OCI-LY3 (cell line): ENCODE data around the gene HUS1.

Experiments used
- CTCF ChIP-seq: fragments of 200-600, 300-600 bp; sonication (generic); IDR thresholded peaks from 2 replicates; pipeline ENCODE4 v1.5.1; 2014; ENCODE audit warnings: antibody characterized with exemption, low read length, low read depth
- EZH2phosphoT487 ChIP-seq: fragments of 200-600 bp; shearing (Covaris generic); IDR thresholded peaks from 2 replicates; pipeline ENCODE4 v1.6.1; 2018; ENCODE audit warnings: antibody characterized with exemption, mixed run types, low read depth

DNA sequence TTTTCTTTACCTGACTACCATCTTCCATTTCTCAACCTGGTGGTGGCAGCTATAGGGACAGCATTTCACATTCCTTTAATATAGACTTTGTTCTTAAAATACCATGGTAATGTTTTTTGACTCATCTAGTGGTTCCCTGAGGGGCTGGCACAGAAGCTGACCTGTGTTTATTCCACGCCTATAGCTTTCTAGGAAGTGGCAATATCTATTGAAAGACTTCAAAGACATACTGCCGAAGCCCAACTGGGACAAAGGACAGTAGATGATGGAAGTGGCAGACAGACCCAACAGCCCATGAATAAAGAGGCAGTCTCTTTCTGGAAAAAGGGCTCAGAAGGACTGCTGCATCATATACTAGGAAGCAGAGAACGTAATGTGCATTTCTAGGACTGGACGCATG, 38.3 kb upstream of the HUS1 start:
- TF ChIP-seq CTCF = no peak
- TF ChIP-seq EZH2phosphoT487 = no peak
